ENCODE results near the gene ITIH5.
"Not testable (repeated sequence)": the region's sequence is repeated elsewhere in the genome, so short reads cannot be mapped to it uniquely, and the experiment has no call there.

ITIH5 gene

GRCh38 chr10:7665767-7666166 lies 999 bp downstream of the ITIH5 start:
- TF ChIP-seq CTCF (conservative IDR thresholded peaks at IDR 0.05; ENCODE audit: control insufficient read depth, insufficient read depth, low read depth, low read length) = no peak
- no peak for DNase-seq (ENCODE audit: low read depth)
- H3K4me3 ChIP-seq (ENCODE audit: control insufficient read depth, low read depth, low read length) = no peak overlapping the region

- DNase-seq (ENCODE audit: low read depth) = no peak
- no peak for TF ChIP-seq CTCF (conservative IDR thresholded peaks at IDR 0.05; ENCODE audit: control insufficient read depth, insufficient read depth, low read depth, low read length)
- no peak overlapping the region for H3K4me3 ChIP-seq (ENCODE audit: control insufficient read depth, low read depth, low read length)
Observed at GRCh38 chr10:7664707-7665106, 2.1 kb downstream of the ITIH5 start.

GRCh38 chr10:7662522-7662921 lies 4.2 kb downstream of the ITIH5 start:
- peak; percentile 2 for DNase-seq (ENCODE audit: low read depth)
- no peak for TF ChIP-seq CTCF (conservative IDR thresholded peaks at IDR 0.05; ENCODE audit: control insufficient read depth, insufficient read depth, low read depth, low read length)

GRCh38 chr10:7659560-7659959 lies 7.2 kb downstream of the ITIH5 start:
- no peak for DNase-seq (ENCODE audit: low read depth)
- no peak for TF ChIP-seq CTCF (conservative IDR thresholded peaks at IDR 0.05; ENCODE audit: control insufficient read depth, insufficient read depth, low read depth, low read length)
- no peak overlapping the region for H3K4me3 ChIP-seq (ENCODE audit: control insufficient read depth, low read depth, low read length)

More at GRCh38 chr10:7662522-7662921, 4.2 kb downstream of the ITIH5 start:
- no peak overlapping the region for H3K4me3 ChIP-seq (ENCODE audit: control insufficient read depth, low read depth, low read length)

- H3K4me3 ChIP-seq (ENCODE audit: control insufficient read depth, low read depth, low read length) = no peak overlapping the region
- no peak for DNase-seq (ENCODE audit: low read depth)
- no peak for TF ChIP-seq CTCF (conservative IDR thresholded peaks at IDR 0.05; ENCODE audit: control insufficient read depth, insufficient read depth, low read depth, low read length)
Observed at GRCh38 chr10:7657552-7657951, 9.2 kb downstream of the ITIH5 start.

GRCh38 chr10:7657079-7657478 lies 9.7 kb downstream of the ITIH5 start:
- not testable (repeated sequence) for H3K4me3 ChIP-seq (ENCODE audit: control insufficient read depth, low read depth, low read length); DNase-seq (ENCODE audit: low read depth)

- no peak overlapping the region for H3K4me3 ChIP-seq (ENCODE audit: control insufficient read depth, low read depth, low read length)
- no peak for DNase-seq (ENCODE audit: low read depth)
- TF ChIP-seq CTCF (conservative IDR thresholded peaks at IDR 0.05; ENCODE audit: control insufficient read depth, insufficient read depth, low read depth, low read length) = no peak
Observed at GRCh38 chr10:7651853-7652470, 14.8 kb downstream of the ITIH5 start.

All from fibroblast of mammary gland (primary cell).